Peyer's patch (tissue), 4 donors: ENCODE results near the gene ROBO2. TPM values are rescaled to one million over a fixed set of nuclear protein-coding genes. Genes with fewer than 3 reads are reported as not detected.
A peak's percentile ranks its signal among the peaks of the same experiment; 100 is the strongest.

Source experiments
- DNase-seq, 3 donors: peaks; one replicate each; pipeline ENCODE4 v3.0.0-alpha.2; 2017 to 2019
- H3K27ac ChIP-seq, 4 donors: fragments of 200-600 bp; sonication (generic); one replicate each; pipeline ENCODE4 v1.5.1; 2016 to 2019
- H3K27me3 ChIP-seq, 2 donors: fragments of 200-600 bp; sonication (generic); one replicate each; pipeline ENCODE4 v1.5.1; 2019
- H3K36me3 ChIP-seq, 3 donors: fragments of 200-600 bp; sonication (generic); one replicate each; pipeline ENCODE4 v1.5.1; 2016 to 2019
- H3K4me1 ChIP-seq, 4 donors: fragments of 200-600 bp; sonication (generic); one replicate each; pipeline ENCODE4 v1.5.1; 2016 to 2019
- H3K4me3 ChIP-seq, 4 donors: fragments of 200-600 bp; sonication (generic); 1 replicate in 3 of 4; 2 replicates in 1 of 4; pipeline ENCODE4 v1.5.1; 2016 to 2019; ENCODE audit warnings: mild to moderate bottlenecking in 1 of 4
- H3K9me3 ChIP-seq, 4 donors: fragments of 200-600 bp; sonication (generic); one replicate each; pipeline ENCODE4 v1.5.1; 2016 to 2019; ENCODE audit warnings: mild to moderate bottlenecking in 1 of 4
- POLR2A ChIP-seq, 2 donors: fragments of 450-650 bp; IDR thresholded peaks; one replicate each; pipeline ENCODE4 v1.5.1; 2017; ENCODE audit warnings: antibody characterized with exemption in 2 of 2, mild to moderate bottlenecking in 2 of 2, moderate library complexity in 2 of 2
- total RNA-seq, 4 donors: library from RNA; depleted of rRNA; stranded (reverse); fragments of >200 nt; gene quantifications; one replicate each; pipeline ENCODE4 v1.1.0, GENCODE V29; 2016
- TF ChIP-seq, protein P1 (sequence below), 6 experiments: fragments of 450-650 bp in 4 of 6; fragments of 200-600 bp in 2 of 6; sonication (generic) in 1 of 6; IDR thresholded peaks; one replicate each; pipeline ENCODE4 v1.5.1; 2017 to 2019; ENCODE audit warnings: antibody characterized with exemption in 6 of 6, mild to moderate bottlenecking in 3 of 6, moderate library complexity in 1 of 6

The ROBO2 gene
- total RNA-seq, 4 donors from 2014 or later = 1.1 to 5.4 (median 3.4) TPM

DNA sequence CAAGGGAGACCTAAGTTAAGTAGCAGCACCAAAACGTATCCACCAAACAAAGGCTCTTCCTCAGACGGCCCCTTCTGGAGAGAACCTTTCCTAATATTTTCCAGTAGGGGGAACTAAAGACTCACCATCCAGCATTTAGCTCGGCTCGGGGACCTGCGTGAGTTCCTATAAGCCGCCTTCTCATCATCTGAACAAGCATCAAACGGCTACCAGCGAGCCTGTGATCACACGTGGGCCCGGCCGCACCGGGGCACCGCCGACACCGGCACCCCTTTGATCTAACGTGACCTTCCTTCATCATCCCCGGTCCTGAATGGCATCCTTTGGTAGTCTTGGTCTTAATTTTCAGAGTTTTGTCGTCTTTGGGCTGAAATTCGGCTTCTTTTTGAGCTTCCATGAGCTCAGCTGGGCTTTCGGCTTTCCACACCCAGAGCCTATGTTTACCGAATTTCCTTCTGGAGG lies 1.4 kb upstream of the ROBO2 start:
- H3K27ac ChIP-seq = peak overlapping the region in 1 of 4 donors; percentile 3

GRCh38 chr3:77038930-77039605 lies 831 bp upstream of the ROBO2 start:
- peak overlapping the region in 2 of 4 donors; percentile 7 to 31 for H3K27ac ChIP-seq
- no peaks in the 10 kb centered on the region for H3K36me3 ChIP-seq
- H3K9me3 ChIP-seq = no peaks in the 10 kb centered on the region
- no peaks in the 10 kb centered on the region for H3K27me3 ChIP-seq
- DNase-seq = peak in 2 of 3 donors; percentile 45 to 48
- peaks cover 0 to 14% (median 0%) of the 10 kb centered on the region in 4 donors for H3K4me1 ChIP-seq
- no peak for TF ChIP-seq POLR2A (IDR thresholded peaks at IDR 0.05)
- peak overlapping the region; percentile 28 to 68 (median 48) for H3K4me3 ChIP-seq

More for the DNA sequence above, 1.4 kb upstream of the ROBO2 start:
- Histone ChIP-seq H3K36me3 (no peaks in the 10 kb centered on the region), H3K4me1 (peaks cover 0 to 14% (median 0%) of the 10 kb centered on the region in 4 donors), H3K9me3 (no peaks in the 10 kb centered on the region), H3K4me3 (peak overlapping the region; percentile 7 to 68 (median 46)), H3K27me3 (no peaks in the 10 kb centered on the region)
- peak in 2 of 3 donors; percentile 61 to 77 for DNase-seq
- TF ChIP-seq, protein P1, sequence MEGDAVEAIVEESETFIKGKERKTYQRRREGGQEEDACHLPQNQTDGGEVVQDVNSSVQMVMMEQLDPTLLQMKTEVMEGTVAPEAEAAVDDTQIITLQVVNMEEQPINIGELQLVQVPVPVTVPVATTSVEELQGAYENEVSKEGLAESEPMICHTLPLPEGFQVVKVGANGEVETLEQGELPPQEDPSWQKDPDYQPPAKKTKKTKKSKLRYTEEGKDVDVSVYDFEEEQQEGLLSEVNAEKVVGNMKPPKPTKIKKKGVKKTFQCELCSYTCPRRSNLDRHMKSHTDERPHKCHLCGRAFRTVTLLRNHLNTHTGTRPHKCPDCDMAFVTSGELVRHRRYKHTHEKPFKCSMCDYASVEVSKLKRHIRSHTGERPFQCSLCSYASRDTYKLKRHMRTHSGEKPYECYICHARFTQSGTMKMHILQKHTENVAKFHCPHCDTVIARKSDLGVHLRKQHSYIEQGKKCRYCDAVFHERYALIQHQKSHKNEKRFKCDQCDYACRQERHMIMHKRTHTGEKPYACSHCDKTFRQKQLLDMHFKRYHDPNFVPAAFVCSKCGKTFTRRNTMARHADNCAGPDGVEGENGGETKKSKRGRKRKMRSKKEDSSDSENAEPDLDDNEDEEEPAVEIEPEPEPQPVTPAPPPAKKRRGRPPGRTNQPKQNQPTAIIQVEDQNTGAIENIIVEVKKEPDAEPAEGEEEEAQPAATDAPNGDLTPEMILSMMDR (IDR thresholded peaks at IDR 0.05) = peak in 4 of 6 experiments; percentile 34 to 81 (median 76)
- no peak for TF ChIP-seq POLR2A (IDR thresholded peaks at IDR 0.05)

DNA sequence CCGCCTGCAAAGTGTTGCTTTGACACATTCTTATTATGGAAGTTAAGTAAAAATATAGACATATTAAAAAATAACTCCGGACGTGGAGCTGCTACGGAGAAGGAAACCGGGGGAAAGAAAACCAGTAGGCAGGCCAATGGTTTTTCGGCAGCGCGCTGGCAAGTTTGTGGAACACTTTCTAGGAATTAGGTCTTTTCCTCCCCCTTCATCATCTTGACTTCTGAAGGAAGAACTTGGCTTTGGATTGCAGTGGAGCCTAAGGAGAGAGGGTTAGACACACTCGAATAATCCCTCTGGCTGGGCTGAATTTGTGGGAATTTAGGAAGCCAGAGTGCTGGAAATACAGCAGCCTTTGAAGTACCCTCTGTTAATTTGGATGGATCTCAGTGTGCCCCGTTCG lies 317 bp downstream of the ROBO2 start:
- no peak for DNase-seq
- Histone ChIP-seq H3K27ac (peak overlapping the region in 1 of 4 donors; percentile 7), H3K4me1 (peaks cover 0 to 14% (median 0%) of the 10 kb centered on the region in 4 donors), H3K4me3 (peak overlapping the region in 3 of 4 donors; percentile 28 to 68 (median 65)), H3K36me3 (no peaks in the 10 kb centered on the region), H3K9me3 (no peaks in the 10 kb centered on the region), H3K27me3 (no peaks in the 10 kb centered on the region)
- TF ChIP-seq POLR2A (IDR thresholded peaks at IDR 0.05) = no peak
- TF ChIP-seq, protein P1 (IDR thresholded peaks at IDR 0.05) = no peak

GRCh38 chr3:77040926-77041722 lies 1.2 kb downstream of the ROBO2 start:
- no peak for DNase-seq
- H3K27me3 ChIP-seq = no peaks in the 10 kb centered on the region

DNA sequence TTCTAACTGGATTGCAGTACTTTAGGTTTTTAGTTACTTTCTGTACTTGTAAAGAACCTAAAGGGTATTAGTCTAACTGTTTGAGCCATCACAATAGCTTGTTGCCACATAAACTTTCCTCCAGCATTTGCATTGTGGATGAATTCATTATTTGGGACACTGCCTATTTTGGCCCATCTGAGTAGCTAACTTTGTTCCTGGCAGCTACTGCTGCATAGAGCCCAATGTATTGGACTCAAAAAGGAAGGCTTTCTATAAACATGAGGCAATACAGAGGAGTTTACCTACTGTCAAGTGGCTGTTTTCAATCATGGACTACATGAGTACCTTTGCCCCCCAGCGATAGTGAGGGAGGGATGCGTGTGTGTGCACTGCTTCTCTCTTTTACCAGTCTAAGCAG lies 1.9 kb downstream of the ROBO2 start:
- TF ChIP-seq POLR2A (IDR thresholded peaks at IDR 0.05) = no peak
- TF ChIP-seq, protein P1 (IDR thresholded peaks at IDR 0.05) = no peak
- H3K4me1 ChIP-seq = peaks cover 0 to 14% (median 0%) of the 10 kb centered on the region in 4 donors
- no peak for DNase-seq

More at GRCh38 chr3:77040926-77041722, 1.2 kb downstream of the ROBO2 start:
- Histone ChIP-seq H3K4me3 (peak overlapping the region in 2 of 4 donors; percentile 15 to 68), H3K27ac (no peak overlapping the region), H3K36me3 (no peaks in the 10 kb centered on the region), H3K4me1 (peaks cover 0 to 14% (median 0%) of the 10 kb centered on the region in 4 donors), H3K9me3 (no peaks in the 10 kb centered on the region)
- TF ChIP-seq POLR2A (IDR thresholded peaks at IDR 0.05) = no peak
- TF ChIP-seq, protein P1 (IDR thresholded peaks at IDR 0.05) = no peak

More for the DNA sequence above, 1.9 kb downstream of the ROBO2 start:
- H3K4me3 ChIP-seq = no peak overlapping the region
- H3K9me3 ChIP-seq = no peaks in the 10 kb centered on the region
- no peaks in the 10 kb centered on the region for H3K36me3 ChIP-seq
- H3K27me3 ChIP-seq = no peaks in the 10 kb centered on the region
- H3K27ac ChIP-seq = no peak overlapping the region
